Fibroblast of upper back skin (primary cell): ENCODE measurements around the gene KLHL30.

Experiments used
- DNase-seq: peaks from one replicate; pipeline ENCODE4 v3.0.0-alpha.2; 2013

The KLHL30 gene

DNA sequence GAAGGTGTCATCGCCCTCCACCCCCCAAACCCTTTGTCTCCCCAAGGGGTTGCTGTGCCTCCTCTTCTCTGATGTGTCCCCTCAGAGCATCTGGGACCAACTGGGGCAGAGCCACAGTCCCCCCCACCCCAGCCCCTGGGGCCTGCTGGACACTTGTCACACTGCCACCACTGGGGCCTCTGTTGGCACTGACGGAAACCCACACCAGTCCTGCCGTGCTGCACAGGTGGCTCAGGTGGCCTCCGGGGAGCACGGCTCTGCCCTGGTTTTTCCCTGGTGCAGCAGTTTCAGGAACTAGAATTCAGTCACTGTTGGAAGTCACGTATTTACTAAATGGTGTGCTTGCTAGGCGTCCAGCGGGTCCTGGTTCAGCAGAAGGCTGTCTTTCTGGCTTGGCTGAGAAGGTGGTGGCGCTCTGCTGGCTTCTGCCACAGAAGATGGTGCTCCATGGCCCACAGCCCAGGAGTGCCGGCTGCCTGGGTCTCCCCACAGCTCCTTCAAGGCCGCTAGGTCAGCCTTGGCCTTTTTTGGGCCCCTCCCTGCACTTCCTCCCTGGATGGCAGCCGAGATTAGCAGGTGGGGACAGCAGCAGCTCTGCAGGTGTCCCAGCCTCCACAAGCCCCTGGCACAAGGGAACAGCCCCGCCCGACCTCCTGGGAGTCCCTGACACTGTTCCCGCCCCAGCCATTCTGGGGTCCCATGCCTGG is 18.6 kb upstream of the KLHL30 start:
- no peak for DNase-seq

DNA sequence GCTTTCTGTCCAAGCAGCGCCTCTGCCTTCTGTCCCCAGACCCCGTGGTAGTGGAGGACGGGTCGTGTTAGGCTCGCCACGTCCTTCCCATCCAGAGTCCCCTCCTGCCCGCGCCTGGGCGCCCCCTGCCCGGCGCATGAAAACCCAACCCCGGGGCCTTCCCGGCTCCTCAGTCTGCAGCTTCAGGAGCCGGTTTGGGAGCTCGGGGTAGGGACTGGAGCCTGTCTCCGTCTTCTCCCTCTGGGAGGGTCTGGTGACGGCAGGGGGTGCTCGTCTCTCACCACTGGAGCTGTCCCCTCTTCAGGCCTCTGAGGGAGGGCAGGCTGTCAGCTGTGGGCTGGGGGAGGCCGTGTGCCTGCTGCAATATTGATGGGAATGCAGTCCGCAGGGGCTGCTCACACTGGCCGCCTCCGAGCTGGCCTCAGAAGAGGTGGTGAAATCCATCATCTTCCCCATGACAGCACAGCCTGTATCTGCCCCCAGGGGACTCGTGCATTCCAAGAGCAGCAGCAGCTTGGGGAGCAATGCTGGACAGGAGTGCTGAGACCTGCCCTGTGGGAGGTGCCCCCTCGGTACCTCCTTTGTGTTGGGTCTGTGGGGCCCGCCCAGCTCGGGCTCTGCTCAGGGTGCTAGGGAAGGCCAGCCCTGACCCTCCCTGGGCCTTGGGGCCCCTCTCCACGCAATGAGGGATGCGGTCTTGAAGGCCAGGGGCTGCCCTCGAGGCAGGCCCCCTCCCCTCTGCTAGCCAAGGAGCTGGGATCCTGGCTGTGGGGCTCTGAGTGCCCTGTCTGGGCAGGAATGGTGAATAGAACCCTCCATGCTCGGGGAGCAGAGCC is 17.8 kb upstream of the KLHL30 start:
- peak; percentile 62 for DNase-seq

DNA sequence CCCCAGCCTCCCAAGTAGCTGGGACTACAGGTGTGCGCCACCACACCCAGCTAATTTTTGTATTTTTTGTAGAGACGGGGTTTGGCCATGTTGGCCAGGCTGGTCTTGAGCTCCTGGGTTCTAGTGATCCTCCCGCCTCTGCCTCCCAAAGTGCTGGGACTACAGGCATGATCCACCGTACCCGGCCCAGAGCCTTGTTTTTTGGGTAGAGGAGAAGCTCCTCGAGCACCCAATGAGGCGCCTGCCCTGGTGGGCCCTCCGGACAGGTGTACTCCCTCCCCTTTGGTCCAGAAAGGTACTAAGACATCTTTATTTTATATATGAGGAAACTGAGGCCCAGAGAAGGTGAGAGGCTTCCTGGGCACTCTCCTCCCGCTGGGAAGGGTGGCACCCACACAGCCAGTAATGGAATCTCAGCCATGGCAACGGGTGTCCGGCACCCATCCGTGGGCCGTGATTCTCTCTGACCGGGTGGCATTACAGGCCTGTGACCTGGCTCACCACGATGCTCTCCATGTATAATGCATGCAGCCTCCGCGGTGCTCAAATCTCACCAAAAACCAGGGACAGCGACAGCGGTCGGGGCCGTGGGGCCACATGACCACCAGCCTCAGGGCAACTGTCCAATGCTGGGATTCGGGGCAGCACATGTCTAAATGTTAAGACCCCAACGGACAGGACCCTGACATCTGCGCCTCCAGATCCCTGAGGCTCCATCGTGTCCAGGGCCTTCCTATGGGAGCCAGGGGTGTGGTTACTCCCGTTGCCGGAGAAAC is 16.8 kb upstream of the KLHL30 start:
- no peak for DNase-seq

DNA sequence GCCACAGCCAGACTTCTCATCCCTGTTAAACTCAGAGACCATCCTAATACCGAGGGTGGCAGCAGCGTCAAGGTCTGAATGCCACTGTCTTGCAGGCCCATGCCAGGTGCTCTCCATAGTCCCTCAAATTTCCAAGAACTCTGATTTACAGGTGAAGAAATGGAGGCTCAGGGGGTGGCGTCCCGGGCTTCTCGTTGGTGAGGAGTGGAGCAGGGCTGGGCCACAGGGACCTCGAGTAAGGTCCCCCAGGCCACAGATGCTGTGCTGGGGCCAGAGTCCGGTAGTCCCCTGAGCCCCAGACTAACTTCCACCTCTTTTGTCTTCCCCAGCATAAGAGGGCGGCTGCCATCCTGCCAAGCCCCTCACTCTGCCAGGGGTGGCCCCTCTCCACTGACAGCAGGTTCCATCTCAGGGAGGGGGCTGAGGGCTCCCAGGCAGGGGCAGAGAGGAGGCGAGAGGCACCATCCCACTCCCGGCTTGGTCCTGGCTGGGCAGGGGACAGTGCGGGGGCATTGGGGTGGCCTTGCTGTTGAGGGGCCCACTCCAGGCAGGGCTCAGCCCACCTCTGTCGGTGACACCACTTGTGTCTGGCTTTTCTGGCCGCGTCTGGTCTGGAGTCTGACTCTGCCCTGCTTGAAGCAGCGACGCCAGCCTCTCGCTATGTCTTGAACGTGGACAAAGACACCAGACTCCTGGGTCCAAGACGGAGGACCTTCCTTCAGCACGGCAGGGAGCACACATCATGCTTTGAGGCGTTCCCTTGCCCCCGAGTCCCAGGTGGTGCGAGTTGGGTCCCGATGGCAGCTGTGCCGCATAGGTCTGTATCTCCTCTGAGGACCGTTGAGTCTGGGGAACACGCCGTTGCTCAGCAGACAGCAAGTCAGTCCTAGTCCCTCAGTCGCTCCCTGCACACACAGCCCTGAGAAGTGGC is 15.9 kb upstream of the KLHL30 start:
- no peak for DNase-seq

DNA sequence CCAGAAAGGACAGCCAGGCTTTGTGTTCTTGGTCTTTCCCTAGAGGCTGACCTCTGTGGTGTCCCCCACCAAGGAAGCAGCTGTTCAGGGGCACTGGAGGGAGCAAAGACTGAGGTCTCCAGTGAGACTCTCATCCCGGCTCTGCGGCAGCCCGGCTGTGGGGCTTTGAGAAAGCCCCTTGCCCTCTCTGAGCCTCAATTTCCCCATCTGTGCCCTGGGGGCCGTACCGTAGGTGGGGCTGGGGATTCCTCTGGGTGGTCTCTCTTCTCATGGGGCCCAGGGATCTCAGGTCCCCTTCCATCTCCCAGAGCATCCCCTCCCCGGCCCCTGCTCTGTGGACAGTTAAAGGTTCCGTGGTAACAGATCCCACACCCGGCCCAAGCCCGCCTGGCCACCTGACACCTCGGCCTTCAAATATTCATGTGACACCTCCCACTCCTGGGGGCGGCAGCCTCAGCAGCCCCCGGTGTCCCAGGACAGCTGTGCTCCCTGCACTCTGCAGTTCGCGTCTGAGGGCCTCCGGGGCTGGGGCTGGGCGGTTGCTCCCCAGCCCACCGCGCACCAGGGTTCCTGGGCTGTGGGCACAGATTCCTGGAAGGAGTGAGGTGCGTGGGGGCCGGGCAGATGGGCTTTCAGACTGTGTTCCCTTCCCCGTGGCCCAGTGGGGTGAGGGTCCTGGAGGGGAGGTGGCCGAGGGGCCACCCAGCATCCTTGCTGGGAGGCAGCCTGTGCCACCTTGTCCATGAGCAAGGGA is 15.1 kb upstream of the KLHL30 start:
- no peak for DNase-seq

DNA sequence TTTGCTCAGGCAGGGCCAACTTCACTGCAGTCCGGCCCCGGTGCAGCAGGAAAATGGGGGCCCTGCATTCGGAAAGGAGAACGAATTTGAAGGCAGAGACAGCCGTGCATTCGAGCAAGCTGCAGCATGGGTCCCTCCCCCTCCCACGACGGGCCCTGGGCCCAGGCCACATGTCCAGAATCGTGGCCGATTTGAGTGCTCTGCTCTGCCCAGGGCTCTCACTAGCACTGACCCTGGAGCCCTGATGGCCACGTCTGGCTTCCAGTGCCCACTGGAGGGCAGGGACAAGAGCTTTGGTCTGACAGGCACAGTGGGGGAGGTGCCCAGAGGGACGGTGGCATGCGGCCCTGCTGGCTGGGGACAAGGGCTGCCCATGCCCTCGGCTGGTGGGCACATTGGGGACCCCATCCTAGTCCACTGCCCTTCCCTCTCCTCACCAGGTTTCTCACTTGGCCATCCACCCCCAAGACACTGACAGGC is 14.4 kb upstream of the KLHL30 start:
- DNase-seq = no peak

DNA sequence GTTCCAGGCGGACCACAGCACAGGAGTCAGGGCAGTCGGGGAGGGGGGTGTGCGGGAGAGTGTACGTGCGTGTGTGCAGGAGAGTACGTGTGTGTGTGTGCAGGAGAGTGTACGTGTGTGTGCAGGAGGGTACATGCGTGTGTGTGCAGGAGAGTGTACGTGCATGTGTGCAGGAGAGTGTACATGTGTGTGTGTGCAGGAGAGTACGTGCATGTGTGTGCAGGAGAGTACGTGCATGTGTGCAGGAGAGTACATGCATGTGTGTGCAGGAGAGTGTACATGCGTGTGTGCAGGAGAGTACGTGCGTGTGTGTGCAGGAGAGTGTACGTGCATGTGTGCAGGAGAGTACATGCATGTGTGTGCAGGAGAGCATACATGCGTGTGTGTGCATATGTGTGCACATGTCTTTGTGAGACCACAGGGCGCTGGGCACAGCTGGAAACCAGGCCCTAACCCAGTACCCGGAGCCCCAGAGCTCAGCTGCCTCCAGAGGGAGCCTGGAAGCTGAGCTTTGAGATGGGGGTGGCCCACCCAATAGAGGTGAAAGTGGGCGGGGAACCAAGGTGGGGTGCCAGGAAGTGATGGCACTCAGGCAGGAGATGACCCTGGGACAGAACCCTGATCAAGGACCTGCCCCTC is 13.9 kb upstream of the KLHL30 start:
- DNase-seq = no peak

DNA sequence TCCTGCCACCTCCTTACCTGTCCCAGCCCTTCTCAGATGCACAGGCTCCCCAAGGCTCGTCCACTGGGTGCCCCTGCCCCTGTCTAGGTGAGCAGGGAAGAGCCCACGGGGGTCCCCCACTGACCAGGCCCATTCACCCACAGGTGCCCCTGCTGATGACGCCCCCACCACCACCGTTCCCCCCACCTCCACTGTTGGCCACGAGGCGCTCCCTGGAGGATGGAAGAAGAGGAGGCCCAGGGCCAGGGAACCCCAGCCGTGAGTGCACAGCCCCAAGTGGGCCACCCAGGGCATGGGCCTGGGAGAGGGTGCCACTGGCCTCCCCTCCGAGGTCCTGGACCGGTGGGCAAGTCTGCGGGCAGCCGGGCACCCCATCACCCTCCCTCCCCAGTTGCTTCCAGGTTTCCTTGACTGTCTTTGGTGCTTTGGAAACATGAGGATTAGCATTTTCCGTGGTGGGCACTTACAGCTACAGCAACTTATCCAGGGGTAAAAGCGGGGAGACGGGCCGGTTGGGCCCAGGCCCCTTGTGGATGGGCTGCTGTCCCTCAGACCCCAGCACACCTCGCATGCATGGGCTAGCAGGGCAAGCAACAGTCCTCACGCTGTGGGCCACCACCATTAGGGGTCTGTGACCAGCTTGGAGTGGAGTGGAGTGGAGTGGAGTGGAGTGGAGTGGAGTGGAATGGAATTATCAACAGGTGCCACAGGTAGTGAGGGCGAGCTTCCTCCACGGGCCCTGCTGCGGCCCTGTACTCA is 13.2 kb upstream of the KLHL30 start:
- no peak for DNase-seq

DNA sequence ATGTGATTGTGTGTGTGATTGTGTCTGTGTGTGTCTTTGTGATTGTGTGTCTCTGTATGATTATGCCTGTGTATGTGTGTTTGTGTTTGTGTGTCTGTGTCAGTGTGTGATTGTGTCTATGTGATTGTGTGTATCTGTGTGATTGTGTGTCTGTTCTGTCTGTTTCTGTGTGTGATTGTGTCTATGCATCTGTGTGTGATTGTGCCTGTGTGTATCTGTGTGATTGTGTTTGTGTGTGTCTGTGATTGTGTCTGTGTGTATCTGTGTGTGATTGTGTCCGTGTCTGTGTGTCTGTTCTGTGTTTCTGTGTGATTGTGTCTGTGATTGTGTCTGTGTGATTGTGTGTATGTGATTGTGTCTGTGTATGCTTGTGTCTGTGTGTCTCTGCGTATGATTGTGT is 12.1 kb upstream of the KLHL30 start:
- DNase-seq = no peak

DNA sequence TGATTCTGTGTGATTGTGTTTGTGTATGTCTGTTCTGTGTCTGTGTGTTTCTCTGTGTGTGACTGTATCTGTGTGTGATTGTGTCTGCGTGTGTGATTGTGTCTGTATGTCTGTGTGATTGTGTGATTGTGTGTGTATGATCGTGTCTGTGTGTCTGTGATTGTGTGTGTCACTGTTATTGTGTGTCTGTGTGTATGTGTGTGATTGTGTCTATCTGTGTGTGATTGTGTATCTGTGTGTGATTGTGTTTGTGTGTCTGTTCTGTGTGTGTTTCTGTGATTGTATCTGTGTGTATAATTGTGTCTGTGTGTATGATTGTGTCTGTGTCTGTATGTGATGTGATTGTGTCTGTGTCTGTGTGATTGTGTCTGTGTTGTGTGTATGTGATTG is 11.7 kb upstream of the KLHL30 start:
- no peak for DNase-seq

DNA sequence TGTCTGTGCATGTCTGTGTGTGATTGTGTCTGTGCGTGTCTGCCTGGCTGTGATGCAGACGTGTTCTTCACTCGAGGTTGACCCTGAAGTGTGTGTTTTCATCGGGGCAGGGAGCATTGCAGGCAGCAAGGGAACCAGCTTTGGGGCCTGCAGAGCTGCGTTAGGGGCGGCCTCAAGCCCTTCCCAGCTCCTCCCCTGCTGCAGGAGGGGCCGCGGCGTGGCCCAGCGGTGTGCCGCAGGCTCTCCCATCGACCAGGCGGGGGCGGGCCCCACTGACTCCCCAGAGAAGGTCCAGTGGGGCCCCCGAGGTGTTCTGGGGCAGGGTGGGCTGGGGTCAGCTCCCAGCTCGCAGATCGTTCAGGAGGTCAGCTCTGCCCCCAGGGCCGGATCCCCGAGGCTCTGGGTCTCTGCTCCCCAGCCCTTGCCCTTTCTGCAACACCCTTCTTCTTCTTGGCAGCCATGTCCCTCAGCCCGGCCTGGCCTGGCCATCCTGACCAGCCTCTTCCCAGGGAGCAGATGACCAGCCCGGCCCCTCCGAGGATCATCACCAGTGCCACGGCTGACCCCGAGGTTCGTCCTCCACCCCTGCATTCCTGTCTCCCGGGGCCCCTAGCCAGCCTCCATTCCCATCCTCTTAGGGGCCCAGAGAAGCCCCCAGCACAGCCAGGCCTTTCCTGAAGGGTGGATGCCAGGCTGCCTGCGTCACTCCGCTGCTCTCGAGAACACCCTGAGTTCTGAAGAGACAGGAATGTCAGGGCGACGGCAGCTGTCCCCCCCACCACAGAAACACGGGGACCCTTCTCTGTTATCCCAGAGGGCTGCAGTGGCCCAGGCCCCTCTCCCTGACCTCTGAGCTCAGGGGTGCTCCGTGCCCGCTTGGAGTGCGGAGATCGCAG is 11.1 kb upstream of the KLHL30 start:
- peak; percentile 72 for DNase-seq

DNA sequence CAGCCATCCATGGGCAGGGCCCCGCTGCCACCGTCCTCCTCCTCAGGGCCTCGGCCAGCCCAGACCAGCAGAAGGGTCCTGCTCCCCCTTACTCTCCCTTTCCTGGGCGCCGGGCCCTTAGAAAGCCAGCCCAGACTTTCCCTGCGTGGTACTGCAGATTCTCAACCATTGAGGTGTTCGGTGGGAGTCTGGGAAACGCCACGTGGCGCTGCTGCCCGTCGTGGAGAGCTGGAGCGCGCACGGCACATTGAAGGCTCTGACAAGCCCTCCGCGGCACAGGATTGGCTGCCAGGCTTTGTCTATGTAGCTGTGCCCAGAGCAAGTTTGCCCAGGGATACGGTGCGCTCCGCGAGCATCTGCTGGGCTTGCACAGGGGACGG is 10.4 kb upstream of the KLHL30 start:
- no peak for DNase-seq

DNA sequence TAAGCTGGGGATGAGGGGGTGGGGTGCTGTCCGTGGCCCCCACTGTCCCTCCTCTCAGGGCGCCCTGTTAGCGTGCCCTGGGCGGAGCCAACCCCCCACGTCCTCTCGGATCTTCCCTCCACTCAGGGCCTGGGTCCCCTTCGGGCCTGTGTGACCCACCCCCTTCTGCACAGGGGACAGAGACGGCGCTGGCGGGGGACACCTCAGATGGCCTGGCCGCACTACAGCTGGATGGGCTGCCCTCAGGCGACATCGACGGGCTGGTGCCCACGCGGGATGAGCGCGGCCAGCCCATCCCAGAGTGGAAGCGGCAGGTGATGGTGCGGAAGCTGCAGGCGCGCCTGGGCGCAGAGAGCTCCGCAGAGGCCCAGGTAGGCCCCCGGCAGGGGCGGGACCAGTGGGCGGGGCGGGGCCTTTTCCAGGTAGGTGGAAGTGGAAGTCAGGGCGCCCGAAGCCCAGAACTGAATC is 9.9 kb upstream of the KLHL30 start:
- no peak for DNase-seq

DNA sequence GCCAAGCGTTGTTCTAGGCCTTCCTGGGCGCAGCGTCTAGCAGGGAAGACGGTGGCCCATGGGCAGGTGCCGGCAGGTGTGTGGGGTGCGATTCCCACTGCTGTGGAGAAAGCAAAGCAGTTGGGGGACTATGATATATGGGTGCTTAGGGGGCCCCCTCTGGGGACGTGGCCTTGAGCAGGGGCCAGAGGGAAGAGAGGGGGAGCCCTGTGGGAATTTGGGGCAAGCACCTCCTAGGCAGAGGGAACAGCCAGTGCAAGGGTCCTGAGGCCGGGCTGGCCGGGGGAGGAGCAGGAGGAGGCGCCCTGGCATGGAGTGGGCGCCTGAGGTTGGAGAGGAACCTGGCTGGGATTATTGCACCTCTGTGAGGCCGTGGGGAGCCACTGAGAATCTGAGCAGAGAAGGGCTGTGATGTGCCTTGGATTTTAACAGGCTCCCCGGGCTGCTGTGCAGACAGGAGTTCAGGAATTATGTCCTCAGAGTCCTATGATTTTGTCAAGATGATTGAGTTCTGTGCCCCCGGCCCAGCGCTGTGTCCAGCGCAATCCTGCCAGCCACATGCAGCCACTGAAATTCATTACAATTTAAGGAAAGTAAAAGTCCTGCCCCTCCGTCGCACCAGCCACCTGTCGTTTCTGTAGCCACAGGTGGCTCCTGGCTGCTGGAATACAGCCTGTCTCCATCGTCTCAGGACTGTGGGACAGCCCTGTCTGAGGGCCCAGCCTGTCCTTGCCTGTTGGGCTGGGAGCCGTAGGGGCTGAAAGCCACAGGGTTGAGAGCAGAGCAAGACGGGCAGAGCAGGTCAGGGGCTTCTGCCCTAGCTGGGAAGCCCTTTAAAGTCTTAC is 9.1 kb upstream of the KLHL30 start:
- no peak for DNase-seq

DNA sequence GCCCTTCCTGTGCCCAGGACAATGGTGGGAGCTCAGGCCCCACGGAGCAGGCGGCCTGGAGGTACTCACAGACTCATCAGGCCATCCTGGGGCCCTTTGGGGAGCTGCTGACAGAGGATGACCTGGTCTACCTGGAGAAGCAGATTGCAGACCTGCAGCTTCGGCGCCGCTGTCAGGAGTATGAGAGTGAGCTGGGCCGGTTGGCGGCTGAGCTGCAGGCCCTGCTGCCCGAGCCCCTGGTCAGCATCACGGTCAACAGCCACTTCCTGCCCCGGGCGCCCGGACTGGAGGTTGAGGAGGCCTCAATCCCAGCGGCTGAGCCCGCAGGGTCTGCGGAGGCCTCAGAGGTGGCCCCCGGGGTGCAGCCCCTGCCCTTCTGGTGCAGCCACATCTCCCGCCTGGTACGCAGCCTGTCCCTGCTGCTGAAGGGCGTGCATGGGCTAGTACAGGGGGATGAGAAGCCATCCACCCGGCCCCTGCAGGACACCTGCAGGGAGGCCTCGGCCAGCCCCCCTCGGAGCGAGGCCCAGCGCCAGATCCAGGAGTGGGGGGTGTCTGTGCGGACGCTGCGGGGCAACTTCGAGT is 8.3 kb upstream of the KLHL30 start:
- no peak for DNase-seq

DNA sequence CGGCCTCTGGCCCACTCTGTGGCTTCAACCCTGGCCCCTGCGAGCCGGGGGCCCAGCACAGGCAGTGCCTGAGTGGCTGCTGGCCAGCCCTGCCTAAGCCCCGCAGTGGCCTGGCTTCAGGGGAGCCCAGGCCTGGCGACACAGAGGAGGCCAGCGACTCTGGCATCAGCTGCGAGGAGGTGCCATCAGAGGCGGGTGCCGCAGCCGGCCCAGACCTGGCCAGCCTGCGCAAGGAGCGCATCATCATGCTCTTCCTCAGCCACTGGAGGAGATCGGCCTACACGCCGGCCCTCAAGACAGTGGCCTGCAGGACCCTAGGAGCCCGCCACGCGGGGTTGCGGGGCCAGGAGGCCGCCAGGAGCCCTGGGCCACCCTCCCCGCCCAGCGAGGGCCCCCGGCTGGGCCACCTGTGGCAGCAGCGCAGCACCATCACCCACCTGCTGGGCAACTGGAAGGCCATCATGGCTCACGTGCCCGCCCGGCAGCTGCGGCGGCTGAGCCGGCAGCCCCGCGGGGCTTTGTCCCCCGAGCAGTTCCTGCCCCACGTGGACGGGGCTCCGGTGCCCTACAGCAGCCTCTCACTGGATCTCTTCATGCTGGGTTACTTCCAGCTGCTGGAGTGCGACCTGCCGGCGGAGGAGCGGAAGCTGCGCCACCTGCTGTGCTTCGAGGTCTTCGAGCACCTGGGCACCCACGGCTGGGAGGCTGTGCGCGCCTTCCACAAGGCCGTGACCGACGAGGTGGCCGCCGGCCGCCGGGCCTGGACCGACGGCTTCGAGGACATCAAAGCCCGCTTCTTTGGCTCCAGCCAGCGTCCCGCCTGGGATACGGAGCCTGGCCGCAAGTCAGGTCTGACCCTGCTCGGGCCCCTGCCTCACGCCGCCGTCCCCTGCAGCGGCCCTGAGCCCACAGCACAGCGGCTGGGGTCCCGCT is 7.5 kb upstream of the KLHL30 start:
- no peak for DNase-seq
